ENCODE measurements around the gene GFER. TPM values are rescaled to one million over a fixed set of nuclear protein-coding genes. Genes with fewer than 3 reads are reported as not detected.

GFER gene
- polyA plus RNA-seq, 1 of the 3 experiments (the other 2 are of a cell fraction) = 20.4 TPM

DNA sequence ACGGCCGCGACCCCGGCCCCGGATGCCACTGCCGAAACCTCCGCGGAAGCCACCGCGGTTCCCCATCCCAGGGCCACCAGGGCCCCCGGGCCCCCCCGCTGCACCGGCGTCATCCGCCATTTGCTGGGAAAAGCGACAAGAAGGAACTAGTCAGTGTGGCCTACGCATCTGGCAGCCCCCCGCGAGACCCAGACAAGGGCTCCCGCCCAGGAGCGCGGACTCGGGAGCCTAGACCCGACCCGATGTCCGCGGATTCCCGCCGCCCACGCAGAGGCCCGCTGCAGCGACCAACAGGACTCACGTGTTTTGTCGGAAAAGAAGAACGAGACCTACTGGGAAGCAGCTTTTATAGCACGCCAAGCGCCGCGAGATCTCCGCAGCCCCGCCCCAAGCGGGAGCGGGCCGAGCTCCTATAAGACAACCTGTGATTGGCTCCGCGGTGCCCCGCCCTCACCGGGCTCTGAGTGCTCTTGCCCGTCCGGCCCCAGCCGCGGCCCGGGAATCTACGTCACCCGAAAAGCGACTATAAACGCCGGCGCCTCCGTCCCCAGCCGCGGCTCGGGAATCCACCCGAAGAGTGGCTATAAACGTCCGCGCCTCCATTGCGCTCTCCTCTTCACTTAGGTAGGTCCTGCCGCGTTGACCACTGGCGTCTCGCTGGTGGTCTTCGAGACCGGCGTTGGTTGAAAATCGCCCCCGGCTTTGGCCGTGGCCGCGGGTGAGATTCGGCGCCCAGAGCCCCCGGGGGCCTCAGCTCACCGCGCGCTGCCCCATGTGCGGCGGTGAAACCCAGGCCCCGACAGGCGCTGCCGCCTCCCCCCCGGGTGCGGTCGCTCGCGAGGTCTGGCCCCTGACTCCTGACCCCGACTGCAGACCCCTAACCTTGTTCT is 19.2 kb upstream of the GFER start, which contains the start of gene RPS2:
TSS of gene RPS2 (minus strand) at position 321 of the 890 bp plus-strand sequence. CDS start at position 120, 201 bp downstream.
- Histone ChIP-seq H3K9me2 (no peaks in the 10 kb centered on the region), H3K9ac (peak within 1 kb of the TSS; percentile 92), H3K27ac (ENCODE audit: low read depth in 2 of 2, low read length in 1 of 2) (peak within 1 kb of the TSS; percentile 76 to 90), H3K79me2 (ENCODE audit: insufficient read depth) (peaks cover 68% of the 10 kb centered on the region), H4K20me1 (ENCODE audit: insufficient read depth) (peaks cover 38% of the 10 kb centered on the region), H3K36me3 (replicated peaks in 1 of 2; ENCODE audit: control insufficient read depth in 1 of 2, insufficient read depth in 2 of 2, low read length in 1 of 2) (peaks cover 19 to 24% of the 10 kb centered on the region in 2 experiments), H3F3A (replicated peaks; ENCODE audit: insufficient read depth) (peaks cover 36% of the 10 kb centered on the region), H3K27me3 (ENCODE audit: insufficient read depth) (no peaks in the 10 kb centered on the region), H3K4me1 (ENCODE audit: control insufficient read depth in 1 of 2, insufficient read depth in 2 of 2, low read depth in 1 of 2, low read length in 1 of 2) (peaks cover 0 to 41% of the 10 kb centered on the region in 2 experiments; a peak in 1 of 4 replicates), H3K4me2 (peak within 1 kb of the TSS; percentile 98), H3K9me3 (no peaks in the 10 kb centered on the region), H2AFZ (ENCODE audit: low read depth) (no peak within 1 kb of the TSS; the same call in 1 of the 2 replicates), H3K4me3 (ENCODE audit: low read depth in 2 of 2, low read length in 1 of 2) (peak within 1 kb of the TSS; percentile 86 to 98)
- DNase-seq = peak; percentile 100
- ChIA-PET POLR2A (interaction anchor here (0.6 to 2.0 kb wide), 36 partner anchors 10 to 544 kb away, joined by 3 to 17 read pairs (median 4); partner anchors contain the start of genes ECI1, FAHD1, GFER and HAGH), CTCF (interaction anchor here (0.6 to 2.8 kb wide), 7 partner anchors 10 to 176 kb away, joined by 3 to 12 read pairs (median 4); no protein-coding TSS in a partner anchor)
- WGBS (ENCODE audit: low lambda C conversion rate) = under 1% methylated on average over 24 of the region's 97 CpGs
- TF ChIP-seq FOSL2 (IDR thresholded peaks at IDR 0.05; ENCODE audit: borderline replicate concordance, low read depth) (no peak), SMC3 (IDR thresholded peaks at IDR 0.05; ENCODE audit: low read depth, low read length) (no peak), SIN3A (IDR thresholded peaks at IDR 0.05; ENCODE audit: borderline replicate concordance, low read depth, low read length) (peak; percentile 98; the same call in 1 of the 2 replicates), ELF1 (IDR thresholded peaks at IDR 0.05) (peak; percentile 55), NFIC (IDR thresholded peaks at IDR 0.05; ENCODE audit: borderline replicate concordance) (no peak), CTCF (IDR thresholded peaks at IDR 0.05) (0 out of 2 replicates have a peak, but pooled peaks have one; percentile 5), NRF1 (IDR thresholded peaks at IDR 0.05; ENCODE audit: low read depth, low read length) (no peak), EP300 (IDR thresholded peaks at IDR 0.05; ENCODE audit: borderline replicate concordance in 1 of 2, low read depth in 1 of 2, low read length in 1 of 2) (peak; percentile 16 to 27; a peak in 1 of 4 replicates), TCF12 (IDR thresholded peaks at IDR 0.05) (no peak), RAD21 (IDR thresholded peaks at IDR 0.05; ENCODE audit: low read length) (no peak), GATA2 (CRISPR knock-in tag; IDR thresholded peaks at IDR 0.05) (no peak), MEF2A (IDR thresholded peaks at IDR 0.05; ENCODE audit: borderline replicate concordance, low read depth) (no peak; the same call in 1 of the 2 replicates), RCOR1 (IDR thresholded peaks at IDR 0.05; ENCODE audit: low read length) (no peak), JUND (IDR thresholded peaks at IDR 0.05) (no peak), TAF1 (IDR thresholded peaks at IDR 0.05; ENCODE audit: borderline replicate concordance, low read depth, low read length) (peak; percentile 99), PBX3 (IDR thresholded peaks at IDR 0.05) (no peak; the same call in 1 of the 2 replicates), POLR2AphosphoS5 (IDR thresholded peaks at IDR 0.05; ENCODE audit: low read depth, low read length) (peak; percentile 100), RFX5 (IDR thresholded peaks at IDR 0.05; ENCODE audit: low read length) (no peak)
- TF ChIP-seq, protein P1, sequence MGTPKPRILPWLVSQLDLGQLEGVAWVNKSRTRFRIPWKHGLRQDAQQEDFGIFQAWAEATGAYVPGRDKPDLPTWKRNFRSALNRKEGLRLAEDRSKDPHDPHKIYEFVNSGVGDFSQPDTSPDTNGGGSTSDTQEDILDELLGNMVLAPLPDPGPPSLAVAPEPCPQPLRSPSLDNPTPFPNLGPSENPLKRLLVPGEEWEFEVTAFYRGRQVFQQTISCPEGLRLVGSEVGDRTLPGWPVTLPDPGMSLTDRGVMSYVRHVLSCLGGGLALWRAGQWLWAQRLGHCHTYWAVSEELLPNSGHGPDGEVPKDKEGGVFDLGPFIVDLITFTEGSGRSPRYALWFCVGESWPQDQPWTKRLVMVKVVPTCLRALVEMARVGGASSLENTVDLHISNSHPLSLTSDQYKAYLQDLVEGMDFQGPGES (IDR thresholded peaks at IDR 0.05; ENCODE audit: low read depth, low read length) = peak; percentile 48; the same call in 1 of the 2 replicates
- TF ChIP-seq, protein P2, sequence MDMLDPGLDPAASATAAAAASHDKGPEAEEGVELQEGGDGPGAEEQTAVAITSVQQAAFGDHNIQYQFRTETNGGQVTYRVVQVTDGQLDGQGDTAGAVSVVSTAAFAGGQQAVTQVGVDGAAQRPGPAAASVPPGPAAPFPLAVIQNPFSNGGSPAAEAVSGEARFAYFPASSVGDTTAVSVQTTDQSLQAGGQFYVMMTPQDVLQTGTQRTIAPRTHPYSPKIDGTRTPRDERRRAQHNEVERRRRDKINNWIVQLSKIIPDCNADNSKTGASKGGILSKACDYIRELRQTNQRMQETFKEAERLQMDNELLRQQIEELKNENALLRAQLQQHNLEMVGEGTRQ (IDR thresholded peaks at IDR 0.05; ENCODE audit: borderline replicate concordance, low read depth, low read length) = no peak
- TF ChIP-seq, protein P3, sequence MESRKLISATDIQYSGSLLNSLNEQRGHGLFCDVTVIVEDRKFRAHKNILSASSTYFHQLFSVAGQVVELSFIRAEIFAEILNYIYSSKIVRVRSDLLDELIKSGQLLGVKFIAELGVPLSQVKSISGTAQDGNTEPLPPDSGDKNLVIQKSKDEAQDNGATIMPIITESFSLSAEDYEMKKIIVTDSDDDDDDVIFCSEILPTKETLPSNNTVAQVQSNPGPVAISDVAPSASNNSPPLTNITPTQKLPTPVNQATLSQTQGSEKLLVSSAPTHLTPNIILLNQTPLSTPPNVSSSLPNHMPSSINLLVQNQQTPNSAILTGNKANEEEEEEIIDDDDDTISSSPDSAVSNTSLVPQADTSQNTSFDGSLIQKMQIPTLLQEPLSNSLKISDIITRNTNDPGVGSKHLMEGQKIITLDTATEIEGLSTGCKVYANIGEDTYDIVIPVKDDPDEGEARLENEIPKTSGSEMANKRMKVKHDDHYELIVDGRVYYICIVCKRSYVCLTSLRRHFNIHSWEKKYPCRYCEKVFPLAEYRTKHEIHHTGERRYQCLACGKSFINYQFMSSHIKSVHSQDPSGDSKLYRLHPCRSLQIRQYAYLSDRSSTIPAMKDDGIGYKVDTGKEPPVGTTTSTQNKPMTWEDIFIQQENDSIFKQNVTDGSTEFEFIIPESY (IDR thresholded peaks at IDR 0.05; ENCODE audit: borderline replicate concordance, low read depth) = peak; percentile 98
